ENCODE data around the gene AK8. TPM values are rescaled to one million over a fixed set of nuclear protein-coding genes. Genes with fewer than 3 reads are reported as not detected.

AK8 gene
- total RNA-seq, 1 donor, result 0.18 TPM

DNA sequence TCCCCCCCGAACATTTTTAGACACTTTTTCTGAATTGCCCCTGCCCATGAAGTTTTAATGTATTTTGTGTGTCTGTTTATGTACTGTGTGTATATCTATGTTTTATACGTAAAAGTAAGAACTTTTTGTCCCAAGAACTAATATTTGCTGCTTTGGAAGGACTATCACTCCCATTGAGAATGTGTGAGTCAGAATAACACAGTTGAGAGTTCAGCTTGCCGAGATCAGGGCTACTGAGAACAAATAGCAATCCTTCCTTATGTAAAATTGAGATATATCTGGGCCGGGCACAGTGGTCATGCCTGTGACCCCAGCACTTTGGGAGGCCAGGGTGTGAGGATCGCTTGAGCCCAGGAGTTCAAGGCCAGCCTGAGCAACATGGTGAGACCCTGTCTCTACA, 196.5 kb downstream of the AK8 start:
- TF ChIP-seq, protein P1, sequence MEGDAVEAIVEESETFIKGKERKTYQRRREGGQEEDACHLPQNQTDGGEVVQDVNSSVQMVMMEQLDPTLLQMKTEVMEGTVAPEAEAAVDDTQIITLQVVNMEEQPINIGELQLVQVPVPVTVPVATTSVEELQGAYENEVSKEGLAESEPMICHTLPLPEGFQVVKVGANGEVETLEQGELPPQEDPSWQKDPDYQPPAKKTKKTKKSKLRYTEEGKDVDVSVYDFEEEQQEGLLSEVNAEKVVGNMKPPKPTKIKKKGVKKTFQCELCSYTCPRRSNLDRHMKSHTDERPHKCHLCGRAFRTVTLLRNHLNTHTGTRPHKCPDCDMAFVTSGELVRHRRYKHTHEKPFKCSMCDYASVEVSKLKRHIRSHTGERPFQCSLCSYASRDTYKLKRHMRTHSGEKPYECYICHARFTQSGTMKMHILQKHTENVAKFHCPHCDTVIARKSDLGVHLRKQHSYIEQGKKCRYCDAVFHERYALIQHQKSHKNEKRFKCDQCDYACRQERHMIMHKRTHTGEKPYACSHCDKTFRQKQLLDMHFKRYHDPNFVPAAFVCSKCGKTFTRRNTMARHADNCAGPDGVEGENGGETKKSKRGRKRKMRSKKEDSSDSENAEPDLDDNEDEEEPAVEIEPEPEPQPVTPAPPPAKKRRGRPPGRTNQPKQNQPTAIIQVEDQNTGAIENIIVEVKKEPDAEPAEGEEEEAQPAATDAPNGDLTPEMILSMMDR (IDR thresholded peaks at IDR 0.05; ENCODE audit: insufficient read depth, low read length), result no peak
- no peak for DNase-seq (ENCODE audit: low read depth)
- no peak overlapping the region for H3K4me3 ChIP-seq (ENCODE audit: low read depth, low read length)

DNA sequence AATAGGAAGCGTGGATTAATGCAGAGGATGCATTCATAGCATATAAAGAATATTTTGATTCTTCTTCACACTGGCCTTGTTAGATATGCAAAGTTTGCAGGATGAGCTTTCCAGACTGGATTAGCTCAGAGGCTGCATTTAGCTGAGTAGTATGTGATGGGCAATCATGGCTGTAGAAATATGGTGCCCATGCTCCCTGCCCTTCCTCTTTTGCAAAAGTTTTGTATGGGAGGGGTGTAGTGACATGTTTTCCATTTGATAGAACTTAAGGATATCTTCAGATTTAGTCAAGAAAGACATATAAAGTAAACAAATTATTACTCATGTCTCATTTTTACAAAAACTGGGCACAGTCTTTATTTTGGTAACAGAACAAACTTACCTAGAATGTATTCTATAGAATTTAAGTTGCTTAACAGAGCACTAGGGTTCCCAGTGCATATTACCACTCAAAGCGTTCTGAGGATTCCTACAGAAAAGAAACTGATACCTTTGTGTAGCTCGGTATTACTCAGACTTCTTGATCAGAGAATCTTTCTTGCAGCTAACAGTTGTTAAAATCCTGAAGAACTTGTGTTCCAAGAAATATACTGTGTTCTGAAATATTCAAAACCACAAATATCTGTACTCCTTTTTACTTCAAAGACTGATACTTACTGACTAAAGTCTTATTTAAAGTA, 198.0 kb downstream of the AK8 start:
- TF ChIP-seq, protein P1 (IDR thresholded peaks at IDR 0.05; ENCODE audit: insufficient read depth, low read length), result no peak
- DNase-seq (ENCODE audit: low read depth), result no peak
- H3K4me3 ChIP-seq (ENCODE audit: low read depth, low read length), result no peak overlapping the region

DNA sequence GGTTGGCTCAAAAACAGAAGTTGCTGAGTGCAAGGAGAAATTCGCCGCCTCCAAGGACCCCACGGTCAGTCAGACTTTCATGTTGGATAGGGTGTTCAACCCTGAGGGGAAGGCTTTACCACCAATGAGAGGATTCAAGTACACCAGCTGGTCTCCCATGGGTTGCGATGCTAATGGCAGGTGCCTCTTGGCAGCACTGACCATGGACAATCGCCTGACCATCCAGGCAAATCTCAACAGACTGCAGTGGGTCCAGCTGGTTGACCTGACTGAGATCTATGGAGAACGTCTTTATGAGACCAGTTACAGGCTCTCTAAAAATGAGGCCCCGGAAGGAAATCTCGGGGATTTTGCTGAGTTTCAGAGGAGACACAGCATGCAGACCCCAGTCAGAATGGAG, 200.1 kb downstream of the AK8 start:
- TF ChIP-seq, protein P1 (IDR thresholded peaks at IDR 0.05; ENCODE audit: insufficient read depth, low read length), result no peak
- no peak for DNase-seq (ENCODE audit: low read depth)
- H3K4me3 ChIP-seq (ENCODE audit: low read depth, low read length), result no peak overlapping the region

Other genes with a start within 250 kb of the AK8 start
- 4.5 and 13.5 TPM in 2 replicates for gene DDX31, start 208.3 kb downstream of the AK8 start, total RNA-seq (ENCODE audit: low replicate concordance)
- 16.4 and 19.8 TPM in 2 replicates for gene GTF3C4, start 207.8 kb downstream of the AK8 start, total RNA-seq (ENCODE audit: low replicate concordance)
- gene SPACA9, start 614 bp upstream of the AK8 start, total RNA-seq (ENCODE audit: low replicate concordance), result 0.74 and 2.7 TPM in 2 replicates
- 56.0 and 70.7 TPM in 2 replicates for gene TSC1, start 66.3 kb upstream of the AK8 start, total RNA-seq (ENCODE audit: low replicate concordance)
- not detected in 2 replicates for gene GFI1B, start 100.4 kb upstream of the AK8 start, total RNA-seq (ENCODE audit: low replicate concordance)
- gene GTF3C5, start 152.7 kb upstream of the AK8 start, total RNA-seq (ENCODE audit: low replicate concordance), result 20.8 and 33.9 TPM in 2 replicates
- gene CEL, start 183.7 kb upstream of the AK8 start, total RNA-seq (ENCODE audit: low replicate concordance), result 0.27 TPM in 1 of 2 replicates, not detected in the other
- 4.3 and 15.6 TPM in 2 replicates for gene RALGDS, start 243.0 kb upstream of the AK8 start, total RNA-seq (ENCODE audit: low replicate concordance)